A673 (cell line): ENCODE measurements around the gene DMD.

ENCODE experiments used
- EZH2 ChIP-seq: fragments of 200-600 bp; sonication (generic); IDR thresholded peaks from 2 replicates; pipeline ENCODE4 v1.6.1; 2017; ENCODE audit warnings: borderline replicate concordance, low read depth, mild to moderate bottlenecking, mixed read lengths, antibody characterized with exemption, low read length; ENCODE audit not compliant: poor library complexity, severe bottlenecking
- TF ChIP-seq, protein P1 (sequence below): fragments of 300-800, 200-600 bp; sonication (generic); conservative IDR thresholded peaks from 2 replicates; pipeline ENCODE4 v1.5.1; 2017; ENCODE audit warnings: low read depth, mild to moderate bottlenecking, antibody characterized with exemption, low read length, moderate library complexity, mixed read lengths

DNA sequence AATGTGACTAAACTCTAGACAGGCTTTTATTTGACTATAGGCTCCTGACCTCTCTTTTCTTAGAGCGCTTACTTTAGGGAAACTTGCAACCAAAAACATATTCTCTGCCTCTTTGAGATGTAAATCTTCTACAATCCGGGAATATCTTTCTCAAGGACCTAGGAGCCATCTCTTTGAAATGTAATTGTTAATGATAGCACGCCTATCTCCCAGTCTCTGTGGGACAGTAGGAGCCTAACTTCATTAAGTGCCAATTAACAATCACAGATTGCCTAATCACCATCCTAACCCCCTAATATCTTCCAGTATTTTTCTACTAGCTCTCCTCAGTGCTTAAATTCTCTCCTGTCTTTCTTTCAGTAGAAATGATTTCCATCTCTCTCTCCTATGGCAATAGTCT is 628.6 kb downstream of the DMD start:
- TF ChIP-seq, protein P1, sequence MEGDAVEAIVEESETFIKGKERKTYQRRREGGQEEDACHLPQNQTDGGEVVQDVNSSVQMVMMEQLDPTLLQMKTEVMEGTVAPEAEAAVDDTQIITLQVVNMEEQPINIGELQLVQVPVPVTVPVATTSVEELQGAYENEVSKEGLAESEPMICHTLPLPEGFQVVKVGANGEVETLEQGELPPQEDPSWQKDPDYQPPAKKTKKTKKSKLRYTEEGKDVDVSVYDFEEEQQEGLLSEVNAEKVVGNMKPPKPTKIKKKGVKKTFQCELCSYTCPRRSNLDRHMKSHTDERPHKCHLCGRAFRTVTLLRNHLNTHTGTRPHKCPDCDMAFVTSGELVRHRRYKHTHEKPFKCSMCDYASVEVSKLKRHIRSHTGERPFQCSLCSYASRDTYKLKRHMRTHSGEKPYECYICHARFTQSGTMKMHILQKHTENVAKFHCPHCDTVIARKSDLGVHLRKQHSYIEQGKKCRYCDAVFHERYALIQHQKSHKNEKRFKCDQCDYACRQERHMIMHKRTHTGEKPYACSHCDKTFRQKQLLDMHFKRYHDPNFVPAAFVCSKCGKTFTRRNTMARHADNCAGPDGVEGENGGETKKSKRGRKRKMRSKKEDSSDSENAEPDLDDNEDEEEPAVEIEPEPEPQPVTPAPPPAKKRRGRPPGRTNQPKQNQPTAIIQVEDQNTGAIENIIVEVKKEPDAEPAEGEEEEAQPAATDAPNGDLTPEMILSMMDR = no peak
- TF ChIP-seq EZH2 = no peak
